H9 (cell line): ENCODE results near the gene ATM. TPM values are rescaled to one million over a fixed set of nuclear protein-coding genes. Genes with fewer than 3 reads are reported as not detected.

Experiments
- DNase-seq: peaks from one replicate; pipeline ENCODE4 v3.0.0-alpha.2; 2017
- H2AFZ ChIP-seq: one replicate; pipeline ENCODE4 v1.6.1; 2013; ENCODE audit warnings: mild to moderate bottlenecking, low read length, control low read depth, moderate library complexity
- H2AK5ac ChIP-seq: 2 replicates; pipeline ENCODE4 v1.6.1; 2013; ENCODE audit warnings: low read length, control low read depth, mixed read lengths; ENCODE audit not compliant: insufficient read length
- H2BK120ac ChIP-seq: one replicate; pipeline ENCODE4 v1.6.1; 2013; ENCODE audit warnings: low read depth, mild to moderate bottlenecking, low read length, control low read depth, inconsistent platforms; ENCODE audit not compliant: poor library complexity, severe bottlenecking
- H2BK12ac ChIP-seq: 2 replicates; pipeline ENCODE4 v1.6.1; 2013; ENCODE audit warnings: low read length, control low read depth, mixed read lengths, low read depth; ENCODE audit not compliant: insufficient read length
- H2BK15ac ChIP-seq: 2 replicates; pipeline ENCODE4 v1.6.1; 2013; ENCODE audit warnings: low read depth, low read length, control low read depth
- H2BK20ac ChIP-seq: one replicate; pipeline ENCODE4 v1.6.1; 2013; ENCODE audit warnings: low read depth, mild to moderate bottlenecking, low read length, control low read depth, inconsistent platforms; ENCODE audit not compliant: poor library complexity, severe bottlenecking
- H2BK5ac ChIP-seq: 2 replicates; pipeline ENCODE4 v1.6.1; 2013; ENCODE audit warnings: low read length, control low read depth, mixed read lengths; ENCODE audit not compliant: insufficient read length
- H3K14ac ChIP-seq: 2 replicates; pipeline ENCODE4 v1.6.1; 2013; ENCODE audit warnings: low read length, control low read depth; ENCODE audit not compliant: insufficient read depth
- H3K18ac ChIP-seq: 2 replicates; pipeline ENCODE4 v1.6.1; 2013; ENCODE audit warnings: low read depth, mild to moderate bottlenecking, mixed read lengths, low read length, control low read depth; ENCODE audit not compliant: insufficient read length
- H3K23ac ChIP-seq: 2 replicates; pipeline ENCODE4 v1.6.1; 2013; ENCODE audit warnings: low read length, control low read depth, mixed read lengths, low read depth; ENCODE audit not compliant: insufficient read length
- H3K23me2 ChIP-seq: 2 replicates; pipeline ENCODE4 v1.6.1; 2013; ENCODE audit warnings: low read depth, mild to moderate bottlenecking, mixed read lengths, low read length, control low read depth; ENCODE audit not compliant: insufficient read length, poor library complexity, severe bottlenecking
- H3K27ac ChIP-seq: 2 replicates; pipeline ENCODE4 v1.5.1; 2013; ENCODE audit warnings: low read length, control low read depth, mixed read lengths, low read depth; ENCODE audit not compliant: insufficient read length
- H3K27me3 ChIP-seq: 2 replicates; pipeline ENCODE4 v1.6.1; 2013; ENCODE audit warnings: low read length, control low read depth, inconsistent platforms; ENCODE audit not compliant: insufficient read depth
- H3K4ac ChIP-seq: 2 replicates; pipeline ENCODE4 v1.6.1; 2013; ENCODE audit warnings: low read depth, mild to moderate bottlenecking, control low read depth, inconsistent platforms, low read length, moderate library complexity
- H3K4me1 ChIP-seq: 2 replicates; pipeline ENCODE4 v1.6.1; 2013; ENCODE audit warnings: low read length, control low read depth, inconsistent platforms; ENCODE audit not compliant: insufficient read depth
- H3K4me2 ChIP-seq: 2 replicates; pipeline ENCODE4 v1.6.1; 2013; ENCODE audit warnings: low read length, control low read depth, mixed read lengths; ENCODE audit not compliant: insufficient read length, insufficient read depth
- H3K56ac ChIP-seq: 2 replicates; pipeline ENCODE4 v1.6.1; 2013; ENCODE audit warnings: low read depth, mild to moderate bottlenecking, mixed read lengths, low read length, control low read depth; ENCODE audit not compliant: insufficient read length
- H3K79me1 ChIP-seq: 2 replicates; pipeline ENCODE4 v1.6.1; 2013; ENCODE audit warnings: low read depth, mild to moderate bottlenecking, moderate library complexity, low read length, control low read depth, inconsistent platforms; ENCODE audit not compliant: insufficient read depth, poor library complexity, severe bottlenecking
- H3K79me2 ChIP-seq: 2 replicates; pipeline ENCODE4 v1.6.1; 2013; ENCODE audit warnings: low read length, control low read depth, inconsistent platforms; ENCODE audit not compliant: insufficient read depth
- H3K9ac ChIP-seq: 2 replicates; pipeline ENCODE4 v1.6.1; 2013; ENCODE audit warnings: low read length, control low read depth, mixed read lengths; ENCODE audit not compliant: insufficient read length; ENCODE audit errors: extremely low read depth
- H3K9me3 ChIP-seq: one replicate; pipeline ENCODE4 v1.6.1; 2013; ENCODE audit warnings: low read depth, low read length, inconsistent platforms; ENCODE audit not compliant: control insufficient read depth
- H3T11ph ChIP-seq: one replicate; pipeline ENCODE4 v1.6.1; 2013; ENCODE audit warnings: mild to moderate bottlenecking, low read length, control low read depth, inconsistent platforms
- H4K20me1 ChIP-seq: one replicate; pipeline ENCODE4 v1.6.1; 2013; ENCODE audit not compliant: control insufficient read depth, insufficient read length, insufficient read depth
- H4K5ac ChIP-seq: 2 replicates; pipeline ENCODE4 v1.6.1; 2013; ENCODE audit warnings: low read depth, mild to moderate bottlenecking, mixed read lengths, low read length, control low read depth; ENCODE audit not compliant: insufficient read length
- H4K8ac ChIP-seq: replicated peaks from 2 replicates; pipeline ENCODE4 v1.6.1; 2013; ENCODE audit warnings: low read length, control low read depth, mixed read lengths, low read depth; ENCODE audit not compliant: insufficient read length
- H4K91ac ChIP-seq: 2 replicates; pipeline ENCODE4 v1.6.1; 2013; ENCODE audit warnings: low read depth, mild to moderate bottlenecking, moderate library complexity, mixed read lengths, low read length, control low read depth; ENCODE audit not compliant: insufficient read length
- H3K27ac Mint-ChIP-seq, 3 experiments: 2 replicates in 2 of 3; 3 replicates in 1 of 3; pipeline ENCODE4 v1.8.0; 2020 to 2021; ENCODE audit warnings: mixed read lengths in 3 of 3, mild to moderate bottlenecking in 1 of 3, moderate library complexity in 1 of 3
- H3K27me3 Mint-ChIP-seq: 2 replicates; pipeline ENCODE4 v1.8.0; 2021; ENCODE audit warnings: low read depth, mild to moderate bottlenecking, moderate library complexity, mixed read lengths
- H3K36me3 Mint-ChIP-seq, 3 experiments: 2 replicates in 2 of 3; 3 replicates in 1 of 3; pipeline ENCODE4 v1.8.0; 2020 to 2021; ENCODE audit warnings: low read depth in 3 of 3, mixed read lengths in 3 of 3; ENCODE audit not compliant: insufficient read depth in 1 of 3
- H3K4me1 Mint-ChIP-seq, 2 experiments: 2 replicates each; pipeline ENCODE4 v1.8.0; 2020; ENCODE audit warnings: mixed read lengths in 2 of 2
- H3K4me3 Mint-ChIP-seq, 2 experiments: 2 replicates in 1 of 2; 3 replicates in 1 of 2; pipeline ENCODE4 v1.8.0; 2020 to 2021; ENCODE audit warnings: mild to moderate bottlenecking in 2 of 2, mixed read lengths in 2 of 2, moderate library complexity in 1 of 2
- H3K9me3 Mint-ChIP-seq, 2 experiments: 2 replicates in 1 of 2; 3 replicates in 1 of 2; pipeline ENCODE4 v1.8.0; 2020; ENCODE audit warnings: mild to moderate bottlenecking in 2 of 2, mixed read lengths in 2 of 2, moderate library complexity in 1 of 2
- CTCF ChIP-seq: fragments of 200-600 bp; sonication (generic); conservative IDR thresholded peaks from 3 replicates; pipeline ENCODE4 v1.8.0; 2021; ENCODE audit warnings: antibody characterized with exemption, mild to moderate bottlenecking
- total RNA-seq: library from RNA; stranded (reverse); gene quantifications from 2 replicates; pipeline ENCODE4 v1.2.1, GENCODE V29; 2021

The ATM gene
- total RNA-seq, 1 experiment from 2014 or later, result 58.9 TPM

- H3K4me1 ChIP-seq, result no peaks in the 10 kb centered on the region
- no peak overlapping the region for H2AFZ ChIP-seq
- no peak overlapping the region for H4K5ac ChIP-seq
- H3K9ac ChIP-seq, result no peak overlapping the region
- no peaks in the 10 kb centered on the region for H3K27me3 ChIP-seq
- H2BK12ac ChIP-seq, result no peak overlapping the region
- no peak overlapping the region for H2BK5ac ChIP-seq
- H4K91ac ChIP-seq, result no peak overlapping the region
- no peaks in the 10 kb centered on the region for H3K79me2 ChIP-seq
- no peaks in the 10 kb centered on the region for H3K27me3 Mint-ChIP-seq
- no peaks in the 10 kb centered on the region for H3K79me1 ChIP-seq
- no peak for TF ChIP-seq CTCF
- no peak overlapping the region for H3K18ac ChIP-seq
- H2AK5ac ChIP-seq, result no peak overlapping the region
- no peak overlapping the region for H3K4me3 Mint-ChIP-seq
- no peak for DNase-seq
- H3K9me3 Mint-ChIP-seq, result no peaks in the 10 kb centered on the region
- H2BK120ac ChIP-seq, result no peak overlapping the region
- H3K56ac ChIP-seq, result no peak overlapping the region
- H4K20me1 ChIP-seq, result no peaks in the 10 kb centered on the region
- no peak overlapping the region for H3K4ac ChIP-seq
- no peak overlapping the region for H3T11ph ChIP-seq
- H3K23ac ChIP-seq, result no peak overlapping the region
- H3K27ac Mint-ChIP-seq, result no peak overlapping the region
- H3K36me3 Mint-ChIP-seq, result peaks cover 3 to 16% (median 14%) of the 10 kb centered on the region in 3 experiments; a peak in 6 of 7 replicates
- H2BK15ac ChIP-seq, result no peak overlapping the region
- no peak overlapping the region for H3K14ac ChIP-seq
- no peaks in the 10 kb centered on the region for H3K23me2 ChIP-seq
- no peaks in the 10 kb centered on the region for H3K9me3 ChIP-seq
- H3K27ac ChIP-seq, result no peak overlapping the region
- H4K8ac ChIP-seq, result no peak overlapping the region
- no peaks in the 10 kb centered on the region for H3K4me1 Mint-ChIP-seq
- no peak overlapping the region for H3K4me2 ChIP-seq
- no peak overlapping the region for H2BK20ac ChIP-seq
These were observed 123.6 kb downstream of the ATM start for GRCh38 chr11:108346451-108346850.
